ENCODE measurements around the gene S1PR2. TPM values are rescaled to one million over a fixed set of nuclear protein-coding genes. Genes with fewer than 3 reads are reported as not detected.

The S1PR2 gene
- total and polyA plus RNA-seq, 9 of the 15 experiments (the other 6 are each of a cell fraction or from before 2014, with no cell fraction given), result 1.5 to 3.9 (median 2.0) TPM

DNA sequence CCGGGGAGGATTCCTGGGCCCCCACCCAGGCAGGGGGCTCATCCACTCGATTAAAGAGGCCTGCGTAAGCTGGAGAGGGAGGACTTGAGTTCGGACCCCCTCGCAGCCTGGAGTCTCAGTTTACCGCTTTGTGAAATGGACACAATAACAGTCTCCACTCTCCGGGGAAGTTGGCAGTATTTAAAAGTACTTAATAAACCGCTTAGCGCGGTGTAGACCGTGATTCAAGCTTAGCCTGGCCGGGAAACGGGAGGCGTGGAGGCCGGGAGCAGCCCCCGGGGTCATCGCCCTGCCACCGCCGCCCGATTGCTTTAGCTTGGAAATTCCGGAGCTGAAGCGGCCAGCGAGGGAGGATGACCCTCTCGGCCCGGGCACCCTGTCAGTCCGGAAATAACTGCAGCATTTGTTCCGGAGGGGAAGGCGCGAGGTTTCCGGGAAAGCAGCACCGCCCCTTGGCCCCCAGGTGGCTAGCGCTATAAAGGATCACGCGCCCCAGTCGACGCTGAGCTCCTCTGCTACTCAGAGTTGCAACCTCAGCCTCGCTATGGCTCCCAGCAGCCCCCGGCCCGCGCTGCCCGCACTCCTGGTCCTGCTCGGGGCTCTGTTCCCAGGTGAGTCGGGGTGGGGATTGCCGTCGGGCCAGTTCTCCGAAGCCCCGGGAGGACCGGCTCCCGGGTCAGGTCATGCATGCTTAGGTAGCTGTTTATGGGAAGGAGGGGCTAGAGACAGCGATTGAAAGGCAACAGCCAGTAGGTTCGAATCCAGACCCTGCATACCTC, 39.7 kb upstream of the S1PR2 start, which contains the start of gene ICAM1 (continued):
- TF ChIP-seq, protein P1, sequence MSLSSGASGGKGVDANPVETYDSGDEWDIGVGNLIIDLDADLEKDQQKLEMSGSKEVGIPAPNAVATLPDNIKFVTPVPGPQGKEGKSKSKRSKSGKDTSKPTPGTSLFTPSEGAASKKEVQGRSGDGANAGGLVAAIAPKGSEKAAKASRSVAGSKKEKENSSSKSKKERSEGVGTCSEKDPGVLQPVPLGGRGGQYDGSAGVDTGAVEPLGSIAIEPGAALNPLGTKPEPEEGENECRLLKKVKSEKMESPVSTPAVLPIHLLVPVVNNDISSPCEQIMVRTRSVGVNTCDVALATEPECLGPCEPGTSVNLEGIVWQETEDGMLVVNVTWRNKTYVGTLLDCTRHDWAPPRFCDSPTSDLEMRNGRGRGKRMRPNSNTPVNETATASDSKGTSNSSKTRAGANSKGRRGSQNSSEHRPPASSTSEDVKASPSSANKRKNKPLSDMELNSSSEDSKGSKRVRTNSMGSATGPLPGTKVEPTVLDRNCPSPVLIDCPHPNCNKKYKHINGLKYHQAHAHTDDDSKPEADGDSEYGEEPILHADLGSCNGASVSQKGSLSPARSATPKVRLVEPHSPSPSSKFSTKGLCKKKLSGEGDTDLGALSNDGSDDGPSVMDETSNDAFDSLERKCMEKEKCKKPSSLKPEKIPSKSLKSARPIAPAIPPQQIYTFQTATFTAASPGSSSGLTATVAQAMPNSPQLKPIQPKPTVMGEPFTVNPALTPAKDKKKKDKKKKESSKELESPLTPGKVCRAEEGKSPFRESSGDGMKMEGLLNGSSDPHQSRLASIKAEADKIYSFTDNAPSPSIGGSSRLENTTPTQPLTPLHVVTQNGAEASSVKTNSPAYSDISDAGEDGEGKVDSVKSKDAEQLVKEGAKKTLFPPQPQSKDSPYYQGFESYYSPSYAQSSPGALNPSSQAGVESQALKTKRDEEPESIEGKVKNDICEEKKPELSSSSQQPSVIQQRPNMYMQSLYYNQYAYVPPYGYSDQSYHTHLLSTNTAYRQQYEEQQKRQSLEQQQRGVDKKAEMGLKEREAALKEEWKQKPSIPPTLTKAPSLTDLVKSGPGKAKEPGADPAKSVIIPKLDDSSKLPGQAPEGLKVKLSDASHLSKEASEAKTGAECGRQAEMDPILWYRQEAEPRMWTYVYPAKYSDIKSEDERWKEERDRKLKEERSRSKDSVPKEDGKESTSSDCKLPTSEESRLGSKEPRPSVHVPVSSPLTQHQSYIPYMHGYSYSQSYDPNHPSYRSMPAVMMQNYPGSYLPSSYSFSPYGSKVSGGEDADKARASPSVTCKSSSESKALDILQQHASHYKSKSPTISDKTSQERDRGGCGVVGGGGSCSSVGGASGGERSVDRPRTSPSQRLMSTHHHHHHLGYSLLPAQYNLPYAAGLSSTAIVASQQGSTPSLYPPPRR (CRISPR knock-in tag; IDR thresholded peaks at IDR 0.05; ENCODE audit: borderline replicate concordance), result no peak
- TF ChIP-seq BRD4 (IDR thresholded peaks at IDR 0.05) (peak; percentile 15; the same call in 1 of the 2 replicates), PCBP2 (IDR thresholded peaks at IDR 0.05; ENCODE audit: low read depth, low read length, poor library complexity, severe bottlenecking) (no peak), CREBBP (IDR thresholded peaks at IDR 0.05; ENCODE audit: low read depth, low read length) (no peak), FOXP1 (CRISPR knock-in tag; IDR thresholded peaks at IDR 0.05) (peak; percentile 74), ZNF76 (CRISPR knock-in tag; IDR thresholded peaks at IDR 0.05; ENCODE audit: borderline replicate concordance) (no peak), RBM39 (optimal IDR thresholded peaks at IDR 0.05; ENCODE audit: low read depth, low read length) (no peak), NRF1 (conservative IDR thresholded peaks at IDR 0.05 in 1 of 2, IDR thresholded peaks at IDR 0.05 in 1 of 2) (no peak), TRIM24 (IDR thresholded peaks at IDR 0.05) (no peak; a peak in 1 of 4 replicates), ZNF766 (CRISPR knock-in tag; conservative IDR thresholded peaks at IDR 0.05) (peak; percentile 53; the same call in 1 of the 2 replicates), ZNF668 (CRISPR knock-in tag; IDR thresholded peaks at IDR 0.05) (peak; percentile 46; the same call in 1 of the 2 replicates), ZNF583 (CRISPR knock-in tag; IDR thresholded peaks at IDR 0.05) (no peak), YBX1 (IDR thresholded peaks at IDR 0.05) (no peak), SMARCB1 (IDR thresholded peaks at IDR 0.05; ENCODE audit: insufficient read length, low read depth) (no peak), CSDE1 (IDR thresholded peaks at IDR 0.05) (no peak), ZKSCAN1 (IDR thresholded peaks at IDR 0.05; ENCODE audit: low read depth, low read length) (0 out of 2 replicates have a peak, but pooled peaks have one; percentile 69), BHLHE40 (IDR thresholded peaks at IDR 0.05; ENCODE audit: low read length) (peak; percentile 55; the same call in 1 of the 2 replicates), ZNF507 (tag; conservative IDR thresholded peaks at IDR 0.05) (no peak), FOXA3 (CRISPR knock-in tag; conservative IDR thresholded peaks at IDR 0.05 in 1 of 2, IDR thresholded peaks at IDR 0.05 in 1 of 2) (0 out of 4 replicates have a peak, but pooled peaks of 1 of the 2 experiments have one; percentile 37), RNF2 (IDR thresholded peaks at IDR 0.05) (peak; percentile 84; the same call in 1 of the 2 replicates), XRCC4 (IDR thresholded peaks at IDR 0.05; ENCODE audit: extremely low read depth, insufficient read depth, insufficient read length) (no peak)
- TF ChIP-seq, protein P2, sequence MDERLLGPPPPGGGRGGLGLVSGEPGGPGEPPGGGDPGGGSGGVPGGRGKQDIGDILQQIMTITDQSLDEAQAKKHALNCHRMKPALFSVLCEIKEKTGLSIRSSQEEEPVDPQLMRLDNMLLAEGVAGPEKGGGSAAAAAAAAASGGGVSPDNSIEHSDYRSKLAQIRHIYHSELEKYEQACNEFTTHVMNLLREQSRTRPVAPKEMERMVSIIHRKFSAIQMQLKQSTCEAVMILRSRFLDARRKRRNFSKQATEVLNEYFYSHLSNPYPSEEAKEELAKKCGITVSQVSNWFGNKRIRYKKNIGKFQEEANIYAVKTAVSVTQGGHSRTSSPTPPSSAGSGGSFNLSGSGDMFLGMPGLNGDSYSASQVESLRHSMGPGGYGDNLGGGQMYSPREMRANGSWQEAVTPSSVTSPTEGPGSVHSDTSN (CRISPR knock-in tag; IDR thresholded peaks at IDR 0.05; ENCODE audit: low read depth), result no peak
- TF ChIP-seq, protein P2 (tag; conservative IDR thresholded peaks at IDR 0.05; ENCODE audit: low read depth), result no peak

Data from K562 (cell line).